Ascending aorta (tissue), 2 donors: Measurements from ENCODE around the gene PCYT2. TPM values are rescaled to one million over a fixed set of nuclear protein-coding genes. Genes with fewer than 3 reads are reported as not detected.

Experiments used
- DNase-seq, 2 donors: peaks; one replicate each; pipeline ENCODE4 v3.0.0-alpha.2; 2019; ENCODE audit warnings: low spot score in 2 of 2
- H3K27ac ChIP-seq, 2 donors: fragments of 200-600 bp; sonication (generic); one replicate each; pipeline ENCODE4 v1.5.1; 2016 to 2017; ENCODE audit warnings: mild to moderate bottlenecking in 1 of 2
- H3K27me3 ChIP-seq: fragments of 200-600 bp; sonication (generic); one replicate; pipeline ENCODE4 v1.5.1; 2017
- H3K36me3 ChIP-seq, 2 donors: fragments of 200-600 bp; sonication (generic); one replicate each; pipeline ENCODE4 v1.5.1; 2016
- H3K4me1 ChIP-seq, 2 donors: fragments of 200-600 bp; sonication (generic); one replicate each; pipeline ENCODE4 v1.5.1; 2016 to 2017; ENCODE audit warnings: mild to moderate bottlenecking in 1 of 2
- H3K4me3 ChIP-seq, 2 donors: fragments of 200-600 bp; sonication (generic); one replicate each; pipeline ENCODE4 v1.5.1; 2016 to 2017; ENCODE audit warnings: mild to moderate bottlenecking in 1 of 2
- H3K9me3 ChIP-seq, 2 donors: fragments of 200-600 bp; sonication (generic); one replicate each; pipeline ENCODE4 v1.5.1; 2016
- intact Hi-C: fragments of 100-400 bp; cut with DNase I; formaldehyde crosslinking; loops from one replicate; pipeline ENCODE4 v1.15.1; 2023
- total RNA-seq: library from RNA; depleted of rRNA; stranded (reverse); fragments of >200 nt; gene quantifications from one replicate; pipeline ENCODE4 v1.1.0, GENCODE V29; 2016
- TF ChIP-seq, protein P1 (sequence below), 3 experiments: fragments of 200-600 bp in 2 of 3; fragments of 450-650 bp in 1 of 3; sonication (generic) in 2 of 3; IDR thresholded peaks; one replicate each; pipeline ENCODE4 v1.5.1; 2016 to 2019; ENCODE audit warnings: antibody characterized with exemption in 3 of 3, mild to moderate bottlenecking in 1 of 3, moderate library complexity in 1 of 3

Gene PCYT2
- total RNA-seq, 1 donor from 2014 or later, result 81.1 TPM

DNA sequence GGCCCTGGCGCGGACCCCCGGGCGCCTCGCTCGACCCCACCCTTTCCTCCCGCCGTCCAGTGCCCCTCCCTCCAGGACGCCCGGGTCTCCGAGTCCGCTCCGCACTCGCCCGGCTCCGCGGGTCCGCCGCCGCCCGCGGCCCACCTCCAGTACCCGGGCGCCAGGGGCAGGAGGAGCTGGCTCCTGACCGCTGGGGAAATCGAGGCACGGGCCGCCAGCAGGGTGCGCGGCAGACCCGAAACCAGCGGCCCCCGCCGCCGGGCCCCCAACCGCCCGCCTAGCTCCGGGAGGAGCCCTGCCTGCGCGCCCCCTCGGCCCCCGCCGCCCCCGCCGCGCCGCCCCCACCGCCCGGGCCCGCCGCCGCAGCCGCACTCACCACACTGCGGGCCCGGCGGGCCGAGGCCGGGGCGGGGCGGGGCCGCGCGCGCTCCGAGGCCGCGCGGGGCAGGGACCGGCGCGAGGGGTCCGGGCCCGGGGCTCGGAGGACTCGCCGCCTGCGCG, 16.0 kb upstream of the PCYT2 start:
- TF ChIP-seq, protein P1, sequence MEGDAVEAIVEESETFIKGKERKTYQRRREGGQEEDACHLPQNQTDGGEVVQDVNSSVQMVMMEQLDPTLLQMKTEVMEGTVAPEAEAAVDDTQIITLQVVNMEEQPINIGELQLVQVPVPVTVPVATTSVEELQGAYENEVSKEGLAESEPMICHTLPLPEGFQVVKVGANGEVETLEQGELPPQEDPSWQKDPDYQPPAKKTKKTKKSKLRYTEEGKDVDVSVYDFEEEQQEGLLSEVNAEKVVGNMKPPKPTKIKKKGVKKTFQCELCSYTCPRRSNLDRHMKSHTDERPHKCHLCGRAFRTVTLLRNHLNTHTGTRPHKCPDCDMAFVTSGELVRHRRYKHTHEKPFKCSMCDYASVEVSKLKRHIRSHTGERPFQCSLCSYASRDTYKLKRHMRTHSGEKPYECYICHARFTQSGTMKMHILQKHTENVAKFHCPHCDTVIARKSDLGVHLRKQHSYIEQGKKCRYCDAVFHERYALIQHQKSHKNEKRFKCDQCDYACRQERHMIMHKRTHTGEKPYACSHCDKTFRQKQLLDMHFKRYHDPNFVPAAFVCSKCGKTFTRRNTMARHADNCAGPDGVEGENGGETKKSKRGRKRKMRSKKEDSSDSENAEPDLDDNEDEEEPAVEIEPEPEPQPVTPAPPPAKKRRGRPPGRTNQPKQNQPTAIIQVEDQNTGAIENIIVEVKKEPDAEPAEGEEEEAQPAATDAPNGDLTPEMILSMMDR (IDR thresholded peaks at IDR 0.05), result no peak
- peaks cover 26 to 46% of the 10 kb centered on the region in 2 donors for H3K4me1 ChIP-seq
- DNase-seq, result no peak
- intact Hi-C loops, result loop anchor here (1.0 to 5.0 kb wide), 5 partner anchors 16 to 224 kb away; partner anchors contain the start of genes ARHGDIA, ASPSCR1, FASN and MRPL12
- peaks cover 6 to 7% of the 10 kb centered on the region in 2 donors for H3K36me3 ChIP-seq
- H3K9me3 ChIP-seq, result no peaks in the 10 kb centered on the region
- no peaks in the 10 kb centered on the region for H3K27me3 ChIP-seq
- peak overlapping the region; percentile 92 to 93 for H3K27ac ChIP-seq
- H3K4me3 ChIP-seq, result peak overlapping the region; percentile 85 to 97

DNA sequence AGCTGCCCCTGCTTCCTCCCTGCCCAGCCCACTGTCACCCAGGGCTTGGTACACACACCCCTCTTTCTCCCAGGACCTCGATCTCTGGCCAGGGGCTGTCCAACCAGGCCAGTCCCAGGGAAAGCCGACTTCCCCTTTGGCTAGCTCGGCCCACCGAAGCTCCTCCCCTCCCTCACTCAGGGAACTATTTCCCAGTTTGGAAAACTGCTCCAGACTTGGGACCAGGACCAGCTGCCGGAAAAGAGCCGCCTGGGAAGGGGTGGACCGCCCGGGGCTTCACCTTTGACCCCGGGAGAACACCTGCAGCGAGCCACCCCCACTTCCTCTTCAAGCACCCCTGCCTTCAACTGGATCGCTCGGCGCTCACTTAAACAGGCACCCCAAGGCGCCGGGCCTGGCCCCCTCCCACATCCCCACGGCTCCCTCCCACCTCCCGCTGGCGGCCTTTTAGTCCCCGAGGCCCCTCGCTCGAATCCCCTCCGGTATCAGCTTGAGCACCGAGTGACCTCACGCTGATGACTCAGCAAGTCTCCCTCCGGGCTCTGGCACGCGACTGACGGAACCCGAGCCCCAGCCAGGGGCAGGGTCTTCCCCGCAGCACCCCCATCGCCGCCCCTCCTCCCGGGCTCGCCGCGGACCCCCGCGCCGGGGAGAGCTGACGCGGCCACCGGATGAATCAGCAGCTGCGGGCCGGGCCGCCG, 15.4 kb upstream of the PCYT2 start:
- Histone ChIP-seq H3K4me3 (peak overlapping the region; percentile 85 to 97), H3K27me3 (no peaks in the 10 kb centered on the region), H3K9me3 (no peaks in the 10 kb centered on the region), H3K27ac (peak overlapping the region; percentile 92 to 93), H3K36me3 (peaks cover 11 to 12% of the 10 kb centered on the region in 2 donors), H3K4me1 (peaks cover 26 to 46% of the 10 kb centered on the region in 2 donors)
- DNase-seq, result peak; percentile 33 to 89
- TF ChIP-seq, protein P1 (IDR thresholded peaks at IDR 0.05), result no peak
- intact Hi-C loops, result loop anchor here (1.0 to 5.0 kb wide), 6 partner anchors 16 to 224 kb away; partner anchors contain the start of genes ALYREF, ANAPC11, ARHGDIA and ASPSCR1

DNA sequence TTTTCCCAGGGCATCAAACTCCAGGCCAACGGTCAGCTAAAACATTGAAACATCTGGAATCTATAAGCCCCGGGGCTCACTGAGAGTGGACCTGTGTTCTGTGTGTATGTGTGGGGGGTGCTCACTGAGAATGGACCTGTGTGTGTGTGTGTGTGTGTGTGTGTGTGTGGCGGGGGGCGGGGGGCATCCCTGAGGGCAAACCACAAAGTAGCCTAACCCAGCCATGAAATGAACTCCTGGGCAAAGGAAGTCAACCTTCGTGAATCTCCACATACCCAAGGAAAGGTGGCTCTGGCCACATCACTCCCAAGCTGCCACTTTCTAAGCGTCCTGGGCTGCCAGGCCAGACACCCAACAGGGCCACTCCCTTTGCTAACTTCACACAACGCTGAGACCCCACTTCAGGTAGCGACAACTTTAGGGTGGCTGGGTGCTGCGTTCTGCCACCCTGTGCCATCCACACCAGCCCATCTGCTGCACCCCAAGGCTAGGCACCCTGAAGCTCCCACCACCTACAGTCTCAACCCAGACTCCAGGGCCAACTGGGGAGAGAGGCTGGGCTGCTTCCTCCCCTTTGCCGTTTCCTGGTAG, 14.8 kb upstream of the PCYT2 start:
- H3K27me3 ChIP-seq, result no peaks in the 10 kb centered on the region
- TF ChIP-seq, protein P1 (IDR thresholded peaks at IDR 0.05), result no peak
- intact Hi-C loops, result loop anchor here (1.0 to 5.0 kb wide), 5 partner anchors 15 to 223 kb away; partner anchors contain the start of genes ALYREF, ANAPC11, ARHGDIA and FASN
- peaks cover 26 to 49% of the 10 kb centered on the region in 2 donors for H3K4me1 ChIP-seq
- peak overlapping the region; percentile 92 to 93 for H3K27ac ChIP-seq
- DNase-seq, result no peak
- no peaks in the 10 kb centered on the region for H3K9me3 ChIP-seq
- H3K36me3 ChIP-seq, result peaks cover 12 to 16% of the 10 kb centered on the region in 2 donors
- H3K4me3 ChIP-seq, result peak overlapping the region; percentile 85 to 97

DNA sequence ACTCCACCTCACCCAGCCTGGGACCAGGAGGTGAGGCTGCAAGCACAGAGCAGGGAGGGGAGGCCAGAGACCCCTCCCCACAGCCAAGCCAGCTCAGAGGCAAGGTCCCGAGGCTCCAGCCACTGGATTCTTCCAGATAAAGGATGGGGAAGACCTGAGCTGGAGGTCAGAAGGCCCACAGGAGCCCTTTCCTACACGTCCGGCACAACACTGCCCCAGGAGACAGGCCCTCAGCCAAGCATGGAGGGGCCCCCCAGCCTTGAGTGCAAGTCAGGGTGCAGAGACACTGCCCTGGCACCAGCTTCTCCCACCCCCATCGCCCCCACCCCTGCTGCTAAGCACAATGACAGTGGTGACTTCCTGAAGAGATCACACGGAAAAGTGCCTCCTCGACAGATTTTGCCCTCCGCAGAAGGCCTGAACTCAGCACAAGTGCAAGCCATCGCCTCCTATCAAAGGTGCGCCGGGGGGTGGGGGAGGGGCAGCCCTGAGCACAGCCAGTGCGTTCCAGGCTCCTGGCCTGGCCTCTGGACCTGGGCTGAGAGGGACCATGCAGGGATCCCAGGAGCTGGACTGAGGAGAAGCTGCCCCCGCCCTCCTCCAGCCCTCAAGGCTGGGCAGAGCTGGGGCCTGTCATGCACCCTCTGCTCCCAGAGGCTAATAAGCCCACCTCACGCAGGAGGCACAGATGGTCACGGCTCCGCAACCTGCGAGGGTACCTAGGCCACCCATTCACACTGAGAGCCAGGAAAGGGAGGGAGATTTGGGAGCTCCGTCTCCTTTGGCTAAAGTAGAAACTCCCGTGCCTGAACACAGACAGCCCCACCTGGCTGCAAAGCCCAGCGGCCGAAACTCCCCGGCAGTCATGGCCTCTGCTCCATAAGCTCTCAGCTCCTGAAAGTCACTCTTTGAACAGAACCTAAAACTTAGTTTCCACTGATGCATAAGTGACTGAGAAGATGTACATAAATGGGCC, 13.6 kb upstream of the PCYT2 start:
- TF ChIP-seq, protein P1 (IDR thresholded peaks at IDR 0.05), result no peak
- peaks cover 18 to 27% of the 10 kb centered on the region in 2 donors for H3K36me3 ChIP-seq
- intact Hi-C loops, result loop anchor here (5.0 kb wide), 2 partner anchors 53 to 172 kb away; partner anchors contain the start of genes ARHGDIA and FASN
- no peaks in the 10 kb centered on the region for H3K27me3 ChIP-seq
- no peaks in the 10 kb centered on the region for H3K9me3 ChIP-seq
- DNase-seq, result no peak
- peak overlapping the region; percentile 13 to 72 for H3K27ac ChIP-seq
- H3K4me1 ChIP-seq, result peaks cover 26 to 49% of the 10 kb centered on the region in 2 donors
- no peak overlapping the region for H3K4me3 ChIP-seq
